Fibroblast of the conjunctiva (primary cell): ENCODE results near the gene NHEJ1.

ENCODE experiments used
- DNase-seq: peaks from one replicate; pipeline ENCODE4 v3.0.0-alpha.2; 2010; ENCODE audit warnings: low read depth

Gene NHEJ1

DNA sequence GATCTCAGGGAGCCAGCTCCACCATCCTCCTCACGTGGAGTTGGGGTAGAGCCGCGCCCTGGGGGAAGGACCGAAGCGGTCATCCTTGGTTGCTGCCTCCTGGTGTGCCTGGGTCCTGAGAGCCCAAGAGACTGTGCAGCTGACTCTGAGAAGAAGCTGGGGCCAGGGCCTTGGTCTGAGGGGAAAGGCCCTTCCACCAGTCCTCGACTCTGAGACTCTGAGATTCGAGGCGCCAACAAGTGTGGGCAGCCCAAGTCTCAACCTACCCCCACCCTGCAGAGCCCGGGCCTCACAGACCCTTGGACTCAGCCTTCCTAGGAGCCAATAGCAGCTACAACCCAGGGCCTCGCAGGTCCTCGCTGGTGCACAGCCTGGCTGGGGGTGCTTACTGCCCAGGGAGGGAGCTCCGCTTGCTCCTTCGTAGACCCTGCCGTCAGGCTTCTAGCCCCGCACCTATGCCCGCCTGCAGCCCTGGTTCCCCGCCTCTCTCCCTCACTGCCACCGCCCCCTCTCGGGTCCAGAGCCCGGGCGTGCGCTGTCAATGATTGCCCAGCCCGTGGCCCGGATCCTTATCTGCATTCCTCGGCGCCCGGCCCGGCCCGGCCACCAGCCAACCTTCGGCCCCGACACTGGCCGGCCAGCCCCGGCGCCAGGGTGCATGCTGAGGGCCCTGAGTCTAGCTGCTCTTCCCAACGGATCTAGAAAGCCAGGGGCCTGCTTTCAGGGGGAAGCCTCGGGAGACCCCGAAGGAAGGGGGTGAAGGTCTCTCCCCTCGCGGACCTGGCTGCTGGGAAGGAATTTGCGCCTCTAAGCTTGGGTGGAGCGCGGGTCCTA is 101.9 kb downstream of the NHEJ1 start:
- DNase-seq, result no peak

DNA sequence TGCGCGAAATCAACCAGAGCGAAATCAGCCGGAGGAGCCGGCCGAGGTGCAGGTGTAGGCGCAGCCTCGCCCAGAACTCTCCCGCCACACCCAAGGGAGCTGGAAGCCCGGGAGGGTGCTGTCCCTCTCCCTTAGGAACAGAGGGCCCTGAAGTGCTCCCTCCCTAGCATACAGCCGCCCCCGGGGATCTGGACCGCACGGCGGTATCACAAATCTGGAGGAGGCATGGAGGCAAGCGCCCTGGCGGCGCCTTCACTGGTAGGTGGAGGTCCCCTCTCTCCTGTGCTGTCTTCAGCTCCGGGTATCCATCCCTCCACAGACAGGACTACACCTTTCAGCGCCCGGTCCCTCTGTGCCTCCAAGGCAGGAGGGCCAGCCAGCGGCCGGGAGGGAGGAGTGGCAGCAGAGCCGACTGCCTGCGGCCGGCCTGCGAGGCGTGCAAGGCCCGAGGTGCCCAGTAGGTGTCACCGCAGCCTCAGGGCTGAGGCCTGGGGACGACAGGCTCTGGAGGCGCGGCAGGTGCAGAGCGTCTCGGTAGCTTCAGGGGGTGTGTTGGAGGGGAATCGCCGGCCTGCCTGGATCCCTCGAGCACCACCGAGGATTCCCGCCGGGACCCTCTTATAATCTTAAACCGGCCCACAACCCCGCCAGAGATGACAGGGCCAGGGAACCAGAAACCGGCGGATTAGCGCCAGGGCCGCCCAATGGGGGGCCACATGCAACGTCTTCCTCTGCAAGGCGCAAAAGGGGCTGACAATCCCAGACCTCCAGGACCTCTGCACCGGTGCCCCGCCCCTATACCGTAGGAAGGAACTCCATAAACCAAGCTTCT is 102.7 kb downstream of the NHEJ1 start:
- DNase-seq, result peak; percentile 49

DNA sequence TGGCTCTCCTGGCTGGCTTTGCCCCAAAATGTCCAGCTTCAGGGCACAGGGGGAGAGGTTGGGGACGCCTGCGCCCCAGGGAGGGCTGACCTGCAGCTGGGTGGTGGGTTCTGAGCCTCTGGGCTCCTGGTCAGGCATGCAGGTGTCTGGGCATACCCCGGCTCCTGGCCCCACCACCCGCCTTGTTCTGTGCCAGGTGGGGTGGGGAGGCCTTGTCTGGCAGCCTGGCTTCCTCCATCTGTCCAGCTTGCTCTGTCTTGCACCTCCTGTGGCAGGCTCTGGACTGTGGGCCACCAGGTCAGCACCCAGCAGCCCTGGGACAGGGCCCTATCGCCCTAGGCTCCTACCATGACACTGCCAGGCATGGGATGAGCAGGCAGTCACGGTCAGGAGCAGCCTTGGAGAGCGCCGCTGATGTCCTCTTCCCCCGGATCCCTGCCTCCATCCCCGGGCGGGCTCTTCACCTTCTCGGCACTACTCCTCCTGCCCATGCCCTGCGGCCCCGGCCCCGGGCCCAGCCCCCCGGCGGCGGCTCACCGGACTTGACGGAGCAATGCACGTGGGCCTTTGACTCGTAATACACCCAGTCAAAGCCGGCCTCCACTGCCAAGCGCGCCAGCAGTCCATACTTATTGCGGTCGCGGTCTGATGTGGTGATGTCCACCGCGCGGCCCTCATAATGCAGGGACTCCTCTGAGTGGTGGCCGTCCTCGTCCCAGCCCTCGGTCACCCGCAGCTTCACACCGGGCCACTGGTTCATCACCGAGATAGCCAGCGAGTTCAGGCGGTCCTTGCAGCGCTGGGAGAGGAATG is 103.5 kb downstream of the NHEJ1 start:
- no peak for DNase-seq

DNA sequence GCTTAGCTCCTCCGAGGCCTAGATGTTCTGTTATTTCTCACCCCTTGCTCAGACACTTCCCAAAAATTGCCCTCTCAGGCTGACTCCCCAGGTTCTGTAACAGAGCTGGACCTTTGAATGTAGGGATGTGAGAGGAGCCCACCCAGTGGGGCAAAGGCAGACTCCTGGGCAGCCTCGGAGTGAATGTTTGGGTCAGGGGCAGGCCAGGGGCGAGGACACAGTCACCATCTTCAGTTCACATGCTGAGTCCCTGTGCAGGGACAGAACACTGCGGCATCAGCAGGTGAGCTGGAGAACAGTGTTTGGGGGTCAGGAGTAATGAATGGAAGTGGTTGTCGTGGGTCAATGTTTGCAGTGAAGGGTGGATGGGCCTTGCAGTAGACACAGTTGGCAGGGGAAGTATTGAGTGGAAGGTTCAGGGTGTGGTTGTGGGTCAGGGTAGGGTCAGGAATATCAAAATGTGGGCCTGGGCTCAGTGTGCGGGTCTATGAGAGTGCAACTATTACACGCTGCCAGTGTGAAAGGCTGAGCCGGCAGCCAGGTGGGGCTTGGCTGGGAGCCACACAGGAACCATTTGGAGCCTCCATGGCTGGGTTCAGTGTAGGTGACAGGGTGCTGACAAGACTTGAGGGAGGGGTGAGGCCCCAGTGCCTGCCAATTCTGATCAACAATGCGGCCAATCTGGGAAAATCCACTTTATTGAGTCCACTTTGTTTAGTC is 104.3 kb downstream of the NHEJ1 start:
- no peak for DNase-seq

DNA sequence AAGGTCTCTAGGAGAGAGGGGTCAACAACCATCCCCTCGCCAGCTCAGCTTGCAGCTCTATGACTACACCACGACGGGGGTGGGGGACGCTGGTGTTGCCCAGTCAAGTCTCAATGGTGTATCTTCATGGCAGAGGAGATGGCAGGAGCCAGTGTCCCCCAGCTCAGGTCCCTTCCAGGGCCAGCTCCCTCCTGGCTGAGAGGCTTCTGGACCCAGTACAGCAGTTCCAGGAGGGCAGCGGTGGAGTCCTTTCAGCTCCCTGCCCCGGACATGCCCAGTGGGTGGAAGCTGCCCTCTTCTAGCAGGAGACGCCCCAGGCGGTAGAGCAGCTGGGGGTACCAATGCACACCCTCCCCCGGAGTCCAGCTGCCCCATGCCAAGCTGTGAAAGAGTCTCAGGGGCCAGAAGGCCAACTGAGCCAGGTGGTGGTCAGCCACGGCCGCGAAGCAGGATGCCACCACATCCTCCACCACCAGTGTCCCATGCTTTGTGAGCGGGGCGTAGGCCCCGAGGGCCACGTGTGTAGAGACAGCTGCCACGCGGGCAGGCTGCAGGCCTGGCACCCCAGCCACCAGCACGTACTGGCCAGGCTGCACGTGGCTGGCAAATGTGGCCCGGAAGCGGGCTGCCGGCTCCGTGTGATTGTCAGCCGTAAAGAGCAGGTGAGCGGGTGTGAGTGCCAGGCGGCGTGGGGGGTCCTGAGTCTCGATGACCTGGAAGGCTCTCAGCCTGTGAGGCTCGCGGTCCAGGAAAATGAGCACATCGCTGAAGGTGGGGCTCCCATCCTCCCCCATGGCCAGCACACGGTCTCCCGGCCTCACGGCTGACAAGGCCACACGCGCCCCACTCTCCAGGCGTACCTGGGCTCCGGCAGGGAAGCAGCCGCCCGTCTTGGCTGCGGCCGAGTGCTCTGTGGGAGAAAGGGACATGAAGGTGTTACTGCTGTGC is 105.4 kb downstream of the NHEJ1 start:
- no peak for DNase-seq

DNA sequence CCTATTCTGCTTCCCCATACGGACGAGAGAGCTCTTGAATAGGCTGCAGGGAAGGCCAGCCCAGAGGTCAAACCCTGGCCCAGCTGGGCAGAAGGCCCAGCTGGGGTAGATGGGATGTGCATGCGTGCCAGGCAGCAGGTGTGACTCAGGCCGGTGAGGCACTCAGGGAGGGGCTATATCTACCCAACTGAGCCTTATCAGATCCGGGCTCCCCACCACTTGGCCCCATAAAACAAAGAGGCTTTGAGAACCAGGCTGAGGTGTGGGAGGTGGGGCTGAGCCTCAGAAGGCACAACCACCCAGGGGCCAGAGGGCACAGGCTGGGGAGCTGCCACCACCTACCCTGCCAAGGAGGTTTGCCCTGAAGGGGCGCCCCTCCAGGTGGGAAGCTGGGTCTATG is 111.3 kb downstream of the NHEJ1 start:
- no peak for DNase-seq

DNA sequence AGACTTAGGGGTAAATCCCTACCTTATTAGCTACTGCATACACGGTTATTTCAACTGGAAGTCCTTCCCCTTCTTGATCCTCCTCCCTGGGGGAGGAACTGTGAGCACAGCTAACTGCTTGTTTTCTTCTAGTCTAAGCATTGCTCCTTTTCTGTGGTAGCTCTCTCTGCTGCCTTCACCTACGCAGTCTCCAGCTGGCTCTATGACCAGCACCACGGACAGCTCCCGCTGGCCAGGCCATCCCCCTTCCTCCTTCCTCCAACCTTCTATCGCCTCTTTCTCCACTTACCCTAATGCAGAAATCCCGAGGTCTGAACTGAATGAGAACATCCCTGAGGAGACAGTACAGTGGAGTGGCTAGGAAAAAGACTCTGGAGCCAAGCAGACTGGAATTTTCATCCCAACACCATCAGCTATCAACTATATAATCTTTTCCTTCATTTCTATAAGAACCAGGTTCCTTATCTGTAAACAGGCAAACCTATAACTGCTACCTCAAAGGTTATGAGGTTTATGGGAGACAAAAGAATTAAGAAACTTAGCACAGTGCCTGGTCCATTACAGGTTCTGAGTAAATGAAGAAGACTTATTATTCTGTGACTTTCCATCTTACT is 114.6 kb downstream of the NHEJ1 start:
- no peak for DNase-seq

DNA sequence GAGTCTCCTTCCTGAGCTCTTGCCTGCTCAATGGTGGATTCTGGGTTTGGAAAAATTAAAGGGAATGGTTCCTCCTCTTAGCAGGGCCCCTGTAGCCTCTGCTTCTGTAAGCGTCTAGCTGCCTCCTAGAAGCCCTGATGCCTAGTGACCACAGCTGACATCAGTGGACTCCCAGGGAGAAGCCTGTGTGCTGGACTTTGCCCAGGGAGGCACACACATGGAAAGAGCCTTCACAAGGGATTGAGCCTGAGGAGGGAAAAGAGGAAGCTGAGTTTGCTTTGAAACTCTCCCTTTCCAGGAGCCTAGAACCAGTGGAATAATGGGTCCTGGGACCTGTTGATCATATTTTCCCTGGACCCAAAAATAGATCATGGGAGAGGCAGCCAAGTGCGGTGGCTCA is 117.9 kb downstream of the NHEJ1 start:
- no peak for DNase-seq

DNA sequence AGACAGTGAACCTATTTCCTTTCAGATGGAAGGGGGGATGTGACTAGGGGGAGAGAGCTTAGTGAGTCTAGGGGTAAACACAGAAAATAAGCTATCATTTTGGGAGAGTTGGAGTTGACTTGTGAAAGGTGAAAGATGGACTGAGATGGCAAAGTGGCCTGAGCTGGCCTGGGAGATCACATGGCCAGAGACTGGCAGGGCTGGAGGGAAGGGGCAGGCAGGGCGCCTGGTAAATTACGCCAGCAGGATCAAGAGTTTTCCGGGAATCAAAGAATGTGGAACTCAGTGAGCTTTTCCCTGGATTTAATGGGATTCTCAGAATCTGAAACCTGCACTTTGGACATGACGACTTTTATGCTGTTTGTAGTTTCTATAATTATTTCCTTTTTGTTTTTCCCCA is 118.5 kb downstream of the NHEJ1 start:
- no peak for DNase-seq

DNA sequence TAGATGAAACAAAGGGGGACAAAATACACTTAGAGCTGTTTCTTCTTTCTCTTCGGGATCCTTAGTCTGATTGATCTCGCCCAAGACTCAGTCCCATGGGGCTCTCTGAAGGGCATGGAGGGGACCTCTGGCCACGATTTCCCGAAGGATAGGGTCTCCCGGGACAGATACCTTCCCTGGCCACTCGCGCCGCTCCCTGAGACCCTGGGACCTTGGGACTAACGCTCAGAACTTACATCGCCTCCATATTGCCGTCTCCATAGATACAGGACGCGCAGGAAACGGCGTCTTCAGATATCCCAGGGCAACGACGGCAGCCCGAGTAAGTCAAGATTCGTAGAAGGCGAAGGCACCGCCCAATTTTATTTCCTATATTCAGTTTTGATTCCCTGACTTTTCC is 119.4 kb downstream of the NHEJ1 start, which contains the start of gene CFAP65:
Gene CFAP65 (minus strand): TSS at position 265 of the 400 bp plus-strand sequence. CDS start 2,468 bp downstream, outside the sequence.
- DNase-seq, result no peak

DNA sequence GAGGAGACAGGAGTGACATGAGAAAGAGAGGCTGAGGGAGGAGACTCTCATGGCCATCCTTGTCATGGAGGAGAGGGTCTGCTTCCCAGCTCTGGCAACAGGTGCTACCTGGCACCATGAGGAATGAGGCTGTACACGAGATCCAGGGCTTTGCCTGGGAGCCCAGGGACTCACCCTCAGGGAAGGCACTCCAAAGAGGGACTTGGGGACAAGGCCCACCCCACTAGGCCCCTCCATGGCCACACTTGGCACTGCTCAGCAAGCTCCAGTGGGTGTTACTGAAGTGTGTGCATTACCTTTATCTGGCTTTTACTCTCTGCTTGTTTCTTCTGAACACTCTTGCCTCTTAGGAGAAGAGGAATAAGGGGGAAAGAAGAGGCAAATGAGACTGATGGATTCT is 122.0 kb downstream of the NHEJ1 start:
- DNase-seq, result no peak

DNA sequence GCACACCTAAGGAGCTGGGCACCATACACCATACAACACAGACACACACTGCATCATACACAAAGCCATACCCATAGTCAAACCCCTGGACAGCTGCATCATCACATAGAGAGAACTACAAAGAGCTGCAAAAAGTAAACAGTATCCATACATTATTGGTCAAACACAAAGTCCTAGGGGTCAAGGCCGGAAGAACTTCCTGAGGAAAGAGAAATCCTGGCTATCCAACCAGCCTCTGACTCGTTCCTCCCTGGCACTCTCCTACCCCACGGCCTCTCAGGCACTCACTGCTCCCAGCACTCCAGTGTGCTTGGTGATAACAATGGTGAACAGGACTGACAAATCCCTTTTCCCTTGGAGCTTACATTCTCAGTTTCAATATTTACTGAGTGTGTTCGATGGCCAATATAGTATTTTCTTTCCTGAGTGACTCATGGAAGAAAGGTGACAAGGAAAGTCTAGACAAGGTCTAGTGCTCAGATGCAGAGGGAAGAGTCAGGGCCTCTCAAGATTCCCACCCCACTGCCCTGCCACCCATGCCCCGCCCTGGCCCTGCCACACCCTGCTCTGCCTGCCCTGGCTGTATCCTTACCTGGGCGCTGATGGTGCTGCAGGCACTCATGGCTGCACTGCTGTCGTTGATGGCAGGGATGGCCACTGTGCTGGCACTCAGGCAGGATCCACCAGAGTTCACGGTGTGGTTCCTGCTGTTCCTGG is 122.7 kb downstream of the NHEJ1 start:
- no peak for DNase-seq

DNA sequence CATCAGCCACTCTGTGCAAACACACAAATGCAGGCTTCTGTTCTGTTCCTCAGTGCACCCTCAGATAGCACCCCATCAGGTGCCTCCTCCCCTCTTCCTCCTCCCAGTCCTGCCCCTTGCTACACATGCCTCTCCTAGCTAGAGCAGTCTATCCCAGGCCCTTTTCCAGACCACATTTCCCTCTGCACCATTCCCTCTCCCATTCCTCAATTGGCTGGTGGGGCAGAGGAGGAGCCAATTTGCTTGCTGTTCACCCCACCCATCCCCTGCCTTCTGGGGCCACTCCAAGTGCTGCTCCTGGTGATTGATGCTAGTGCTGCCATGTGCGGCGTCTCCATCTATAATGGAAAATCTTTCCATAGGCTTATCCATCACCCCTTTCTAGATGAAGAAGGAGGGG is 124.7 kb downstream of the NHEJ1 start:
- no peak for DNase-seq

DNA sequence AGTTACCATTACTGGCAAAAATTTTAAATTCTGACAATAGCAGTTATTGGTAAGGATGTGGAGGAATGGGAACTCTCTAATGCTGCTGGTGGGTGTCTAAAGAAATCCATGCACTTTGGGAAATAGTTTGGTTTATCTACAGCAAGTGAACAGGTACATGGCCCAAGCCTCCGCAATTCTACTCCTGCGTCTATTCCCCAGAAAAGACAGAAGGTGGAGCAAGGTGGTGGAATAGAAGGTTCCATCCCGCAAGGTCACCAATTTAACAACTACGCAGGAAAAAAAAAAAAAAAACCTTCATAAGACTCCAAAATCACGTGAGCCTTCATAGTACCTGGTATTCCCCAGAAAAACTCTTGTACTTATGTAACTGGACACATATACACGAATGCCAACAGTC is 125.8 kb downstream of the NHEJ1 start:
- no peak for DNase-seq

DNA sequence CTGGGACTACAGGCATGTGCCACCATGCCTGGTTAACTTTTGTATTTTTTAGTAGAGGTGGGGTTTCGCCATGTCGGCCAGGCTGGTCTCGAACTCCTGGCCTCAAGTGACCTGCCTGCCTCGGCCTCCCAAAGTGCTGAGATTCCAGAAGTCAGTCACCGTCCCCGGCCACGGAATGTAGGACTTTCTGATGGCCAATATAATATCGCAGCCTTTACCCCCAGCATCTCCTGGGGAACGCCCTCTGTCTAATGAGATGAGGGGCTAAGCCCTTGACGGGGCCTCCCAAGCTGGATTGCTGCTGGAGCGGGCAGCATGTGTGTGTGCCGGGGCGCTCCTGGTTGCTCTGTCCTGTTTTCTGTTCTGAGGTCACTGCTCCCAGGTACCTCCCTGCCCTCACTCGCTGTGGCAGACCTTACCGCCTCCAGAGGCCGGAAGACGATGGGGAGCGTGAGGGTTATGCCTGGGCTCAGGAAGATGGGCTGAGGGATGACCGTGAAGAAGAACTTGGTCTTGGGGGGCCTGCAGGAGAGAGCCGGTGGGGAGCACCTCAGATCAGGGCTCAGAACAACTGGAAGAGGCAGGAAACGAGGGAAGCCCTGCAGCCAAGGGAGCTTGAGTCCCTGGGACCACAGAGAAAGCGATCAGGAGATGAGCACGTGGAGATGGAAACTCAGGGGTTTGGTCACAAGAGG is 128.4 kb downstream of the NHEJ1 start:
- DNase-seq, result no peak

DNA sequence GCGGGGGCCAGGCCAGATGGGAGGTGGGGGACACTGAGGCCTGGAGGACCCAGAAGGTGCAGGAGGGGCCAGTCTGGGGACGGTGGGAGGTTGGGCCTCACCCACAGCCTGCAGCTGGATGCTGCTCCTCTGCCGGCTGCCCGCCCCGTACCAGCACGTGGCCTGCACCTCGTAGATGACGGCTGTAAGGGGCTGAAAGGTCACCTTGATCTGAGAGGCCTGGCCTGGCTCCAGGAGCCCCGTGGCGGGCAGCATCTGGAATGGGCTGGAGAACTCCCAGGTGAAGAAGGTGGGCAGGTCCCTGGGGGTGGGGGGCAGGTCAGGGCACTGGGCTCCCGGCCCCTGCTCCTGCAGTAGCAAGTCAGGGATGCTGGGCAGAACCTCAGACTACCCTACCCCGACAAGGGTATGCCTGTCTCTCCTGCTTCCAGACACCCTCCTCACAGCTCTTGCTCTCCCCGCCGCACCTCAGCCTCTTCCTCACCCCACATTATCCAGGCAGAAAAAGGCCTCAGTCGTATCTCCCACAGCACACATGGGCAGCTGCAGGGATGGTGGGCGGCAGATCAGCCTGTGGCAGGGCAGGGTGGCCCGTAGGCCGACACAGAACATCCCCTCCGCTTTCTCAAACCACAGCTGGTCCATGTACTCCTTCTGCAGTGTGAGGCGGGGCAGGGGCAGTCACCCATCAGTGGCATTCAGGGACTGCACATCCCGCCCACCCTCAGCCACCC is 129.4 kb downstream of the NHEJ1 start:
- no peak for DNase-seq

DNA sequence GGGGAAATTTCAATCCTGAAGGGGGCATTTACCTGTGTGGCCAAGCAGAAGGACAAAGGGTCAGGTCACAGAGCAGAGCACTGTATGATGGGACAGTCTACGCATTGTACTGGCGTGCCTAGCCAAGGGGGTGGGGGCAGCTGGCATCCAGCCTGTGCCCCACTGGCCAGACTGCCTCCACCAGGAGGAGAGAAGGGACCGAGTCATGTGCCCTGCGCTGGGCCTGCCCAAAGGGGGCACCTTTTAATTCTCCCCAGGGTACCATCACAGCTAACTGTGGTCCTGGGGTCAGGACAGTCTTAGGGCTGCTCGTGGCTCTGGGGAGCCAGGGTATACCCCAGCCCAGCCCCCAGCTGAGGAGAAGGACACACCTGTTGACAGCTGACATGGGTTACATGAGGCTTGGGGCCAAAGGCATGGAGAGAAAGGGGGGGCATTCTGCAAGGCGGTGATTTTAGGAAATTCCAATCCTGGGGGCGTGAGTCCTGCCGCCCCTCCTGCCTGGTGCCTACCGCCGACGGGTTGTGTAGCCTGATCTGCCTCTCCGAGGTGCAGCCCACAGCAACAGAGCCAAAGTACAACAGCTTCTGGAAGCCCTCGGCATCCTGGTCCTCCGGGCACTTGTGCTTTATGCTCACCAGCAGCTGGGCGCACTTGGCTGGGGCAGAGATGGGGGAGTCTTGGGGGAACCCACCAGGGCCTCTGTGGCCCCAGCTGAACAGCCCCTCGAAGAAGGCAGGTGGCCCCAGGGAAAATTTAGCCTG is 130.3 kb downstream of the NHEJ1 start:
- no peak for DNase-seq
